NB4 (cell line): ENCODE measurements around the gene NALCN.

Experiments used
- CTCF ChIP-seq: IDR thresholded peaks from one replicate; pipeline ENCODE4 v1.5.1; 2012; ENCODE audit warnings: low read depth, low read length
- MYC ChIP-seq: IDR thresholded peaks from 2 replicates; pipeline ENCODE4 v1.6.1; 2011; ENCODE audit warnings: low read depth, low read length
- POLR2A ChIP-seq: IDR thresholded peaks from 2 replicates; pipeline ENCODE4 v1.6.1; 2011; ENCODE audit warnings: mild to moderate bottlenecking; ENCODE audit not compliant: insufficient read length; ENCODE audit errors: extremely low read depth

GRCh38 chr13:101230271-101230890, 185.9 kb downstream of the NALCN start:
- TF ChIP-seq CTCF (no peak), POLR2A (no peak), MYC (no peak)
